Measurements from ENCODE around the gene B3GNT3. TPM values are rescaled to one million over a fixed set of nuclear protein-coding genes. Genes with fewer than 3 reads are reported as not detected.

The B3GNT3 gene
- total and polyA plus RNA-seq, 2 of the 8 experiments (the other 6 are each of a cell fraction or from before 2014, with no cell fraction given): 1.5 TPM

DNA sequence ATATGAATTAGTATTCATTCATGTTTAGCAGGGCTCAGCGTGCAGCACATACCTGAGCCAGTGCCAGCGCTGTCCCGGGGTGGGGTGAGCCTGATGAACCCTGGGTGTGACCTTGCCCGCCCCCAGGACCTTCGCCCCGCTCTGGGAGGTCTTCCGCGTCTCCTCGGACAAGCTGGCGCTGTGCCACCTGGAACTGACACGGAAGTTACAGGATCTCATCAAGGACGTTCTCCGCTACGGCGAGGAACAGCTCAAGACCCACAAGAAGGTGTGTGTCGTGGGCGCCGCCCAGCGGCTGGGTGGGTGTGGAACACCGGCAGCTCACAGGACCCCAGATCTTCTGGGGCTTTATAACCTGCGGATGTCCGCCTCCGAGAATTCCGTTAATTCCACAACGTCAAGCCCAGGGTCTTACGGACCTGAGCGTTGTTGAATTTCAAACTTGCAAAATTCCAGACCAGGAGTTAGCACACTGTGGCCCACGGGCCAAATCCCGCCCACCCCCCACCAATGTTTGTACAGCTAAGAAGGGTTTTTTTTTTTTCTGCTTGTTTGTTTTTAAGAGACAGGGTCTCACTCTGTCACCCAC is 28.3 kb upstream of the B3GNT3 start (continued):
- TF ChIP-seq, protein P1, sequence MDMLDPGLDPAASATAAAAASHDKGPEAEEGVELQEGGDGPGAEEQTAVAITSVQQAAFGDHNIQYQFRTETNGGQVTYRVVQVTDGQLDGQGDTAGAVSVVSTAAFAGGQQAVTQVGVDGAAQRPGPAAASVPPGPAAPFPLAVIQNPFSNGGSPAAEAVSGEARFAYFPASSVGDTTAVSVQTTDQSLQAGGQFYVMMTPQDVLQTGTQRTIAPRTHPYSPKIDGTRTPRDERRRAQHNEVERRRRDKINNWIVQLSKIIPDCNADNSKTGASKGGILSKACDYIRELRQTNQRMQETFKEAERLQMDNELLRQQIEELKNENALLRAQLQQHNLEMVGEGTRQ (IDR thresholded peaks at IDR 0.05; ENCODE audit: low read length): no peak
- no peak for TF ChIP-seq NRF1 (IDR thresholded peaks at IDR 0.05; ENCODE audit: low read depth, low read length)
- TF ChIP-seq POU5F1 (IDR thresholded peaks at IDR 0.05; ENCODE audit: low read depth, low read length): no peak
- TF ChIP-seq HDAC6 (IDR thresholded peaks at IDR 0.05; ENCODE audit: low read depth, low read length): no peak
- no peak for TF ChIP-seq MAFK (IDR thresholded peaks at IDR 0.05; ENCODE audit: low read depth, low read length)
- TF ChIP-seq KDM5A (IDR thresholded peaks at IDR 0.05; ENCODE audit: low read length): no peak
- no peak for TF ChIP-seq CHD1 (IDR thresholded peaks at IDR 0.05; ENCODE audit: low read depth, low read length)
- TF ChIP-seq FOSL1 (IDR thresholded peaks at IDR 0.05; ENCODE audit: insufficient read depth, low read depth, low read length): no peak
- TF ChIP-seq RBBP5 (IDR thresholded peaks at IDR 0.05; ENCODE audit: borderline replicate concordance, low read depth, low read length): no peak
- no peak for TF ChIP-seq POLR2AphosphoS5 (IDR thresholded peaks at IDR 0.05; ENCODE audit: low read depth, low read length)
- TF ChIP-seq CEBPB (IDR thresholded peaks at IDR 0.05; ENCODE audit: low read depth, low read length): no peak
- TF ChIP-seq CREB1 (IDR thresholded peaks at IDR 0.05): no peak
- TF ChIP-seq TAF1 (IDR thresholded peaks at IDR 0.05; ENCODE audit: low read depth, low read length): no peak
- TF ChIP-seq JUN (IDR thresholded peaks at IDR 0.05; ENCODE audit: low read depth, low read length): no peak
- no peak for TF ChIP-seq TEAD4 (IDR thresholded peaks at IDR 0.05; ENCODE audit: low read depth, low read length)
- TF ChIP-seq CBX5 (IDR thresholded peaks at IDR 0.05; ENCODE audit: low read depth, low read length): no peak
- peak; percentile 44 for TF ChIP-seq NANOG (IDR thresholded peaks at IDR 0.05; ENCODE audit: insufficient read depth, low read depth, low read length, poor library complexity, severe bottlenecking)
- TF ChIP-seq RFX5 (IDR thresholded peaks at IDR 0.05; ENCODE audit: borderline replicate concordance, low read depth, low read length): no peak
- no peak for TF ChIP-seq ASH2L (IDR thresholded peaks at IDR 0.05; ENCODE audit: low read length)
- no peak for TF ChIP-seq JUND (IDR thresholded peaks at IDR 0.05; ENCODE audit: low read length)
